Cerebellar nuclear complex (tissue), 1 donor: ENCODE results near the gene INVS.

ENCODE experiments used
- DNase-seq, 2 experiments: peaks; one replicate each; lab custom pipeline; 2025; lab: John Stamatoyannopoulos, UW

Gene INVS

DNA sequence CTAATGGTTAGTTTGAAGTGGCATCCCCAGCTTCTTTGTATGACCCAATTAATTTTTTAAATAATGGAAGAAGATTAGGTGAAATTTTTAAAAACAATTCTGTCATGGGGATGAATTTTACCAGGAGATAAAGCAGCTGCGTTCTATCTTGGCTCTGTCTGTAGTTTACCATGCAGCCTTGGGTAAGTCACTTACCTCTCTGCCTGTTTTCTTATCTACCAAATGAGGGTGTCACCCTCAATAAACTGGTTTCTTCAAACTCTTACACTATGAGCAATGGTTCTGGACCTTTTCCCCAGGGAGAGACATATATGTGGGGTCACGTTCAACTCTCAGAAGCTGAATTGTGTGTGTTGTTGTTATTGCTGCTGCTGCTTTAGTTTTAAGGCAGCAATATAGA lies 182.0 kb downstream of the INVS start:
- no peak for DNase-seq

DNA sequence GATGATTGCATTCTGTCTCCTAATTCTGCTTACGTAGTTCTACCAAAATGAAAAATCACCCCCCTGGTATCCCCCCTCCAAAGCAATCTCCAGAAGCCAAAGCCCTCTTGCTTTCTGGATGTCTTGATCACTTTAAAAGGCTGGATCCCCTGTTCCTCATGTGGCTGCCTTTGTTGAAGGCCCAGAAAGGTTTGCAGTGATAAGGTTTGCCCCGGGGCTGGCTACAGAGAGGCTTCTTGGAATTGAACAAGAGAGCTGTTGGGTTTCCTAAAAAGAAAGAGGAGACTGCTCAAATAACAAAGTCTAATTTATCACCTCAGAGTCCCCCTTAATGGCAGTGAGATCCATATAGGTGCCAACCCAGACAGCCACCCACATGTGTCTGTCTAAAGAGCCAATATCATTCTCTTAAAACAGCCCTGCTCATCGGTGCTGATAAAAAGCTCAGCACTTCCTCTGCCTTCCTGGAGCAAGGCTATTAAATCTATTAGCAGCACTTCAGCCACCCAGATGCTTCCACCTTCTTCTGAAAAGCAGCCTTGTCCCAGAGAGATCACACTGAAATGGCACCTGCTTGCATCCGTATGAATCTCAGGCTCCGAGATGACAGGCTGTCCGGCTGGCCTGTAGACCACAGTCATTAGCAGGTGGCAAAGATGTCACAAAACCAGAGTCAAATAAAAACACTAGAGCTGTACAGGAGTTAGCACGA lies 182.8 kb downstream of the INVS start:
- no peak for DNase-seq

DNA sequence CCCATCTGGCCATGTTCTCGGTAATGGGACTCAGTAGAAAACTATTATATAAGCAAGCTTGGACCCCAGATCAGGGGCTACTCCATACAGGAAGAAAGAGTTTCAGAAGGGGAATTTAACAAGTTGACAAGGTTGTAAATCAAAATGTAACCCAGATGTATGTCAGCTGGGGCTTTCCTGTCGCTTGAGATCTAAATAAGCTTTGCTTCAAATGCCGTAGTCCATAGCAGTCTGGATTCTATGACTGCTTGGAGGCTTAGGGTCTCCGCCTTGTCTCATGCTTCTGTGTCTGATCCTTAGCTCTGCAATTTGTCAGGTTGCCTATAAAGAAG lies 183.3 kb downstream of the INVS start:
- DNase-seq = no peak

DNA sequence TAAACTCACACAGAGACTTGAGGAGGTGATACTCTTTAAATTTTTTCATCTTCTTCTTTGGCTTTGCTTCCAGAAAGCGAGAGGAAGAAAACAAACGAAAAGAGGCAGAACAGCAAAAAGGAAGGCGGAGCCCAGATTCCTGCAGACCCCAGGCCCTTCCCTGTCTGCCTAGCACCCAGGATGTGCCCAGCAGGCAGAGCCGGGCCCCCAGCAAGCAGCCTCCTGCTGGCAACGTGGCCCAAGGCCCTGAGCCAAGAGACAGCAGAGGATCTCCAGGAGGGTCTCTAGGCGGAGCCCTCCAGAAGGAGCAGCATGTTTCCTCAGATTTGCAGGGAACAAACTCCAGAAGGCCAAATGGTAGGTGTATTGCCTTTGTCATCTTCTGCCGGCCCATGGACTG lies 185.2 kb downstream of the INVS start:
- no peak for DNase-seq

GRCh38 chr9:100285080-100285479 lies 186.0 kb downstream of the INVS start:
- DNase-seq = no peak

DNA sequence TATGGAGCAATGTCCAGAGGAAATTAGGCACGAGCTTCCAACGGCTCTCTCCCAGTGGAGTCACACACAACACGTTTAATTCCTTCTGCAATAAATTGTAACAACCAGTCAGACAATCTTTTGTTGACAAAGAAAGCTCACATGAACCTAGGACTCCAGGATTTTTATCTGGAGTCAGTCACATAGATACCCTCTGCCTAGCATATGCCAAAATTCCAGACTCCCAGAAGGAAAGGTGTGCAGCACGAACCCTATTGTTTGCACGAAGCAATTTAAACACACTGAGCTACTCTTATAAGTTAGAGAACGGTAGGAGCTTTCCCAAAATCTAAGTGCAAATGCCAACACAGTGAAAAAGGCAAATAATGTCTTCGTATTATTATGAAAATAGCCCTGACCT lies 186.6 kb downstream of the INVS start:
- DNase-seq = no peak

DNA sequence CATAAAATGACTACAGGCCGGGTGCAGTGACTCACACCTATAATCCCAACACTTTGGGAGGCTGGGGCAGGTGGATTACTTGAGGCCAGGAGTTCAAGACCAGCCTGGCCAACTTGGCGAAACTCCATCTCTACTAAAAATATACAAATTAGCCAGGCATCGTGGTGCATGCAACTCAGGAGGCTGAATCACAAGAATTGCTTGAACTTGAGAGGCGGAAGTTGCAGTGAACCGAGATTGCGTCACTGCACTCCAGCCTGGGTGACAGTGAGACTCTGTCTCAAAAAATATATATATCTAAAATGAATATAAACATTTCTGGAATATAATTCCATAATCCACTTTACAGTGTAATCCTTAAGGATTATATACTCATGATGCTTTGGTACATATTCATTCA lies 187.2 kb downstream of the INVS start:
- no peak for DNase-seq

GRCh38 chr9:100287186-100287585 lies 188.1 kb downstream of the INVS start:
- DNase-seq = no peak

DNA sequence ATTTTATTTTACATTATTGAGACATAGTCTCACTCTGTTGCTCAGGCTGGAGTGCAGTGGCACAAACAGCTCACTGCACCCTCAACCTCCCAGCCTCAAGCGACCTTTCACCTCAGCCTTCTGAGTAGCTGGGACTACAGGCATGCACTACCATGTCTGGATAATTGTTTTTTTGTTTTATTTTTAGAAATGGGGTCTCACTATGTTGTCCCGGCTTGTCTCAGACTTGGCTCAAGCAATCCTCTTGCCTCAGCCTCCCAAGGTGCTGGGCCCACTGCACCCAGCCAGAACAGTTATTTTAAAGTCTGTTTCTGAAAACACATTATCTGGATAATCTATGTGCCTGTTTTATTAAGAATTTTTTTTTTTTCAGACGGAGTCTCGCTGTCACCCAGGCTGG lies 191.7 kb downstream of the INVS start:
- DNase-seq = no peak

DNA sequence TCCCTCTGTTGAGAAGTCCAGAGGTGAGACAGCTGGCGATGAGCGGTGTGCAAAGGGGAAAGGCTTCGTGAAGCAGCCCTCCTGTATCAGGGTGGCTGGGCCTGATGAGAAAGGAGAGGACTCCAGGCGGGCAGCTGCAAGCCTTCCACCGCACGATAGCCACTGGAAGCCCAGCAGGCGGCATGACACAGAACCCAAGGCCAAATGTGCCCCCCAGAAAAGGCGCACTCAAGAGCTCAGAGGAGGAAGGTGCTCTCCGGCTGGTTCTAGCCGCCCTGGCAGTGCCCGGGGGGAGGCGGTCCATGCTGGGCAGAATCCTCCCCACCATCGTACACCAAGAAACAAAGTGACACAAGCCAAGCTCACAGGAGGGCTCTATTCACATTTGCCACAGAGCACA lies 193.4 kb downstream of the INVS start:
- no peak for DNase-seq

DNA sequence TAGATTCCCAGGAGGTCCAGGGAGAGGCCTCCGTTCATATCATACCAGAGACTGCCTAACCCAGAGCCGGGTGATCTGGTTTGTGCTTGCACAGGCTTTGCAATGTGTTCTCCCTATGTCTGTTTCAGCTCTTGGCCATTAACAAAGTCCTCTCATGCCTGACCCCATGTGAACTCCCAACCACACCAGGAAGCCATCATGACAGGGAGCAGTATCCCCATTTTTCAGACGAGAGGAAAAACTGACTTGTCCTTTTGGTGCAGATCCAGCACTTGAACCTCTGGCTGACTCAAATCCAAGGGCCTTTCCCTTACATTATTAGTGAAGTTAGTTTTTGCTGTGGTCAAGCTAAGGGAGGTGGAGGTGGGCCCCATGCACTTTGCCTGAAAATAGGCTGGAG lies 195.3 kb downstream of the INVS start:
- no peak for DNase-seq

GRCh38 chr9:100294806-100295205 lies 195.8 kb downstream of the INVS start:
- DNase-seq = no peak

GRCh38 chr9:100295240-100295639 lies 196.2 kb downstream of the INVS start:
- DNase-seq = no peak

- no peak for DNase-seq
These were observed 197.4 kb downstream of the INVS start for GRCh38 chr9:100296407-100296806.

GRCh38 chr9:100298378-100298777 lies 199.3 kb downstream of the INVS start:
- DNase-seq = no peak

GRCh38 chr9:100303747-100304146 lies 204.7 kb downstream of the INVS start:
- DNase-seq = no peak

- no peak for DNase-seq
These were observed 207.2 kb downstream of the INVS start for GRCh38 chr9:100306283-100306682.

DNA sequence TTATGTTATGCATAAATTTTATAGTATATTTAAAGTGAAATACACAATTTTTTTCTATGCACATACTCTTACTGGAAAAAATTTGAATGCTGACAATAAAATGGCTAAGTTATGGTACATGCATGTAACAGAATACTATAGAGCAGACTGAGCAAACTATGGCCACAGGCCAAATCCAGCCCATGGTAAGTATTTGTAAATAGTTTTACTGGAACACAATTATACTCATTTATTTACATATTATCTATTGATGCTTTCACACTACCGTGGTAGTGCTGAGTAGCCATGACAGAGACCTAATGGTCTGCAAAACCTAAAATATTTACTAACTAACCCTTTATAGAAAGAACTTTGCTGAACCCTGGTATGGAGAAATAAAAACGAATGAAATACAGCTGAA lies 208.0 kb downstream of the INVS start:
- no peak for DNase-seq

DNA sequence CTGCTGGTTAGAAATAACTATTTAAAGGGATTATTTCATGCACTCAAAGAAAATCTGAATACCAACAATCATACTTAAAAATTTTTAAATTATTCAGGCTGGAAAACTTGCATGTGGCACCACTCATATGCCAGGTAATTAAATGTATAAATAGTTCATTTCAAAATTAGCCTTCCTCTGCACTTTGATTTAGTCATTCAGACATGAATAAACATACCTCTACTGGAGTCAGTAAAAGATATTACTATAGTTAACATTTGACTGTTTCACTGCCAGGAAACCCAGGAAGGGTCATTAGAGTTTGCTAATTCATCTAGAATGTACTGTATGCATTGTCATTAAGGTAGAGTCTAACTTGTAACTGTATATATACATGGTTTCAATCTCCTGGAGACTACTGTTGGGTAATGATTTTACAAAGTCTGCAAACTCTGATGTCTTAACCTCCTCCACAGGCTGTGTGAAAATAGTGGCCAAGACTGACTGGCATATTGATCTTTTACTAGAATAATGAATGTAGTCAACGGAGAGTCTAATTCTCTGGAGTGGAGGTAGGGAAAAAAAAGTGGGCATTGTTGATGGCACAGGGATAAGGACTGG lies 210.0 kb downstream of the INVS start:
- DNase-seq = no peak

GRCh38 chr9:100309992-100310391 lies 210.9 kb downstream of the INVS start:
- DNase-seq = no peak

DNA sequence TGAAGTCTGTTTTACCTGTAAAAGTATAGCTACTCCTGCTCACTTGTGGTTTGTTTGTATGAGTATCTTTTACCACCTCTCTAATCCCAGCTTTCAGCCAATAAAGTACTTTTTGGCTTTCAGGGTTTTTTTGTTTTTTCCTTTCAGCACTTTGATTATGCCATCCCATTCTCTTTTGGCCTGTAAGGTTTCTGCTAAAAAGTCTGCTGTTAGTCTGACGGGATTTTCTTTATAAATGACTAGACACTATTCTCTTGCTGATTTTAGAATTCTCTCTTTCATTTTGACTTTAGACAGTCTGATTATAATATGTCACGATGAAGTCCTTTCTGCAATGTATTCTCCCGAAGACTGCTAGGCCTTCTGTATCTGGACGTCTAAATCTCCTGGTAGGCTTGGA lies 216.5 kb downstream of the INVS start:
- no peak for DNase-seq

DNA sequence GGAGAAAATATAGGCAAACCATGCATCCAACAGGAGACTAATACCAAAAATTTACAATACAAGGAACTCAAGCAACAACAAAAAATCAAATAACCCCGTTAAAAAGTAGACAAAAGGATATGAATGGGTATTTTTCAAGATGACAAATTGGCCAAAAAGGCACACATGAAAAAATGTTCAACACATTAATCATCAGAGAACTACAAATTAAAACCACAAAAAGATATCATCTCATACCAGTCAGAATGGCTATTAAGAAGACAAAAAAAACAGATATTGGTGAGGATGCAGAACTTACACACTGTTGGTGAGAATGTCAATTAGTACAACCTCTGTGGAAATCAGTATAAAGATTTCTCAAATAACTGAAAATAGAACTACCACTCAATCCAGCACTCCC lies 218.7 kb downstream of the INVS start:
- no peak for DNase-seq

DNA sequence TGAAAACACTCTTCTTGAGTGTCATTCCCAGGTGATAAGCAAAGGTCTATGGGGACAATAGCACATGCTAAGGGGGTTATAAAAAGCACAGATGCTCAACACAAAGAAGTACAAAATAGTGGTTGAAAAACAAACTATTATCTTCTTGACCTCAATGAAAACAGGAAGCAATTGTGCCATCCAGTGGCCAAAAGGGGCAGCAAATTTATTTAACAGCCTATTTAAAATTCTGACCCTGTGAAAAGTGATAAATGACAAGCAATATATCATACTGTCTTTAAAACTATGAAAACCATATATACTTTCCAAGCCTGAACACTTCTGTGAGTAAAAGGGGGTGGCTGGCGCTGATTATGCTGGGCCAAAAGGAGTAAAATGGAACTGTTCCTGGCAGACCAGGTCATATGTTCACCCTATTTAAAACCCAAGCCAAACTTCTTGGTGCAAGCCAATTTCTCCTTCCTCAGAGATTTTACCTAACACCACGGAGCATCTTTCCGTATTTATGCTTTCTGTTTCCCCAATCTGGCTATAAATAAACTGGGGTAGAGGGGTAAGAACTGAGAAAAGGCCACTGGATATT lies 224.0 kb downstream of the INVS start:
- DNase-seq = no peak
